DMS79 treated with DMSO at 0.1 percent for 48 hours (cell line): Measurements from ENCODE around the gene IFITM10.

Experiments used
- DNase-seq: peaks from one replicate; lab custom pipeline; 2025; lab: John Stamatoyannopoulos, UW

Gene IFITM10

GRCh38 chr11:1751531-1751921 lies 1.1 kb upstream of the IFITM10 start:
- DNase-seq = no peak

- no peak for DNase-seq
Observed at GRCh38 chr11:1750840-1751530, 590 bp upstream of the IFITM10 start.

DNA sequence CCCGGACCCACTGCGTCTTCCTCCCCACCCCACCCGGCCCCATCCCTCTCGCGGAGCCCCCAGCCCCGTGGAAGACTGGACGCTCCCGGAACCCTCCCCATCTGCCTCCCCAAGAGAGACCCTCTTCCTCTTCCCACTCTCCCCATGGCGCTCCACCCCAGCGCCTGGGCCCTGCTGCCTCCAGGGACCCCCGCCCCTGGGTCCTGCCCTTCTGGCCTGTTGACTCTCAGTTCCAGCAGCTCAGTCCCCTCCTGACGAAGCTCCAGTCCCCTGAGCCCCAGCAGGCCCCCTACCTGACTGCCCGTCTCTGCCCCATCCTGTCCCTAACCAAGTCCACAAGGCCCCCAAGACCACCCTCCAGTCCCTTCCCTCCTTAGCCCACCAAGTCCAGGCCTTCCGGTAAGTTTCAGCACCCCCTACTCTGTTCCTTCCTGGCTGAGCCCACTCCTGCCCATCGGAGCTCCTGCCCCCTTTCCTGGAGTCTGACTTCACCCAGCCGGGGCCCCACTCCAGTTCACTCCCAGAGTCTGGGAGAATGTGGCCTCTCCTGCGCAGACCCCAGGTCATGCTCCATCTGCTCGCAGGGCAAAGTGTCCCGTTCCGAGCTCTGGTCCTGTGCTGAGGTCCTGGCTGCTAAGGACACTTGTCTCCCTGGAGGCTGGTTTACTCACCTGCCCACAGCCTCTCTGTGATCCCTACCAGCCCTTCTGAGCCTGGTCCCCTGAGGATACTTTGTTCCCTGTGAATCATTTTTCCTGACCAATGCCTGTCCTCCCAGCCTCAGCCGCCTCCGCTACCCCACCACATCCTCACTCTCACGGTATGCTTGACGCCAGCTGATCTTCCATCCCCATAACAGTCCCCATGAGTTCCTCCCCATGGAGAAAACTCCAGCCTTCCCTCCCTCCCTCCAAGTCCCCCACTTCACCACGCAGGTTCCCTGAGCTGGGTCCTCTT lies 722 bp downstream of the IFITM10 start:
- DNase-seq = no peak

DNA sequence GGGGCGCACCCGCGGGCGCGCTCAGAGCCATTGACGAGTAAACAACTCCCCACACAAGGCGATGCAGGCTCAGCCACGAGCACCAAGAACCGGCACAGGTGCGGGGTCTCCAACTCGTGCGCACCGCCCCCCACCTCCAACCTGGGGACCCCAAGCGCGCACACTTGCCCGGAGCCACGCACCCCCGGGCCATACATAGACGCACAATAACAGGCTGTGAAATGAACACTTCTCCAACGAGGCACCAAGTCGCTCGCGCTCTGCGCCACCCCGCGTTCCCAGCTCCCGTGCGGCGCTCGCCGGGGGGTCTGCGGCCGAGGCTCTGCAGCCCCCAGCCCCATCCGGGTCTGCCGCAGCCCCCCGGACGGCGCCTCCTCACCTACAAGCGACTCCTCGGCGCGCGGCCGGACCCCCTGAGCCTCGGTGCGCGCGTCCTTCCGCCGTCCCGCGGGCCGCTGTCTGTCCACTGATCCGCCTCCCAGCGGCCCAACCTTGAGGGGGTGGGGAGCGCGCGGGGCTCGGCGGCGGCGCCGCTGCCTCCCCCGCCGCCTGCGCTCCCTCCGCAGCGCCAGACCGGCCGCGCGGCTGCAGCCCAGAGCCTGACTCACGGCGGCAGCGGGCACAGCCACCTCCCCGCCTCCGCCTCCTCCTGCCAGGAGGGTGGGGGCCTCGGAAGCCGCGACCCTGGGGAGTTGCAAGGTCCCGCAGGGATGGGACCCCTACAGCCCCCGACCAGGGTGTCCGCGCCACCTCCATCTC lies 1.6 kb downstream of the IFITM10 start:
- no peak for DNase-seq

DNA sequence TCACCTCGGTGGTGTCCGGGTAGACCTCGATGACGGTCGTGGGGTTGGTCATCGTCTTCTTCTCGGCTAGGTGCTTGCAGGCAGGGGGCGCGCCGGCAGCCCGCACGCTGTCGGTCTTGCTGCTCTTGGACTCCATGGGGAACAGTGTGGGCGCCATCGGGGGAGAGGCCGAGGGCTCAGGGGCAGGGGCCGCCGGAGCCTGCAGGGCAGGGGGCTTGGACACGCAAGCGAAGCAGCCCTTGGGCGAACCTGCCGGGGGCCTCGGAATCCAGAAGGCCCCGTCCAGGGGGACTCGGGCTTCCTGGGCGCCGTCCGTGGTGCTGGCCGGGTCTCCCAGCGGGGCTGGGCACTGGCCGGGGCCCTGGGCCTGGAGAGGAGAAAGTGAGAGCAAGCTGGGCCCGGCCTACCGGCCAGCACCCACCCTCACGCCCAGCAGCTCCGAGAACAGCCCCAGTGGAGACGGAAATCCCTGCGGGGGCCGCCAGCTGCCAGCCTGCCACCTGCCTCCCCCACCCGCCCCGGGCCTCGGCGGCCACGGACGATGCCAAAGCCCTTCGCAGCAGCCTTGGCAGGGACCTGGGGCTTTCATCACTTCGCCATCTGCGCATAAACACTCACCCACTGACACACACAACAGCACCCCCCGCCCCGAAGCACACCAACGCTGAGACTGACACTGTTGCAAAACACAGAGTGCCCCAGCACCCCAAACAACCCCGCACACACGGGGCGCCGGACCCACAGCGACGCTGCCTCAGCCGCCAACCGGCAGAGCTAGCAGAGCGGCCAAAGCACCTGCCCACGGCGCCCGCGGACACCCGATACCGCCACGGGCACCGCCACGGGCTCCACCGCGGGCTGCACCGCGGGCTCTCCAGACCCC lies 2.4 kb downstream of the IFITM10 start:
- DNase-seq = no peak

DNA sequence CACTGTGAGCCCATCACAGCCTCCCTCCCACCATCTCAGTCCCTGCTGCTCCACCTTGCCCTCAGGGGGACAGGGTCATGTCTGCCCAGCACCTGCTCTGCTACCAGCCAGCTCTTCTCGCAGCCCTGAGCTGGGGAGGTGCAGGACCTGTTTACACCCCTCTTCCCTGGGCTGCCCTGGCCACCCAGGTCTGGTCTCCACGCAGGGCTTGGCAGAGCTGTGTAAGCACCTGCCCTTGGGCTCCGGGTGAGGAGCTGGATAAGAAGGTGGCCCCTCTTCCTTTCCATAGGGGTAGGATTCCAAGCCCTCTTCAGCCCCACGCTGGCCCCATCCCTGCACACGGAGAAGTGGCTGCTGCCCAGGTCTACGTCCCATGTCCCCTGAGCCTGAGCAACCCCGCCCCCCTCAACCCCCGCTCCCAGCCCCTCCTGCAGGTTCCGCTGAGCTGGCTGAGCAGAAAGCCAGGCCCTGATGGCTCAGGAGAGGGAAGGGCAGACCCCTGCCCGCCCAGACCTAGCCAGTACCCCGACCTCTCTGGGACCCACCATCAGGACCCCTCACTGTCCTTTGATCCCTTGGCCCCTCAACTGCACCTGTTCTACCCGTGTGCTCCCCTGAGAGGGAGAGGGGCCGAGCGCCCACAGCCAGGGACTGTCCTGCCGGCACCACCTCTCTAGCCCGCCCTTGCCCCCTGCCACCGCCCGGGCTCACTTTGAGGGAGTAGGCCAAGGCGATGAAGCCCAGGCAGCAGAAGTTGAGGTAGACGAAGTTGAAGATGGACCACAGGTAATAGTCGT lies 3.2 kb downstream of the IFITM10 start:
- DNase-seq = no peak

DNA sequence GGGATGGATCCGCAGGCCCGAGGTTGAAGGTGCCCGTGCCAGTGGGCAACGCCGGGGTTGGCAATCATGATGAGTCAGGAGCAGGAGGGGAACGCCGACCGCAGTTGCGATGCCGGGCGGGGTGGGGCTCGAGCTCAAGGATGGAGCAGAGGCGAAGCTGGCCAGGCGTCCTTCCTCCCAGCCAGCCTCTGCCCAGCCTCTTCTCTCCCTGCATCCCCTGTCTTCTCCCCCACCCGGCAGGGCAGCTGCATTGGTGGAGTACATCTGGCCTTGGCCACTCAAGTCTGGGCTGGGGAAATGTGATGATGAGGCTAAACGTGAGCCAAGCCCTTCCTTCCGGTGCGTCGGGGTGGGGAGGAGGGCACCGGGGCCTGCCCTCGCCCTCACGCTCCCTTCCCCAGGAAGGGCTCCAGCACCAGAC lies 3.9 kb downstream of the IFITM10 start:
- peak; percentile 7 for DNase-seq

DNA sequence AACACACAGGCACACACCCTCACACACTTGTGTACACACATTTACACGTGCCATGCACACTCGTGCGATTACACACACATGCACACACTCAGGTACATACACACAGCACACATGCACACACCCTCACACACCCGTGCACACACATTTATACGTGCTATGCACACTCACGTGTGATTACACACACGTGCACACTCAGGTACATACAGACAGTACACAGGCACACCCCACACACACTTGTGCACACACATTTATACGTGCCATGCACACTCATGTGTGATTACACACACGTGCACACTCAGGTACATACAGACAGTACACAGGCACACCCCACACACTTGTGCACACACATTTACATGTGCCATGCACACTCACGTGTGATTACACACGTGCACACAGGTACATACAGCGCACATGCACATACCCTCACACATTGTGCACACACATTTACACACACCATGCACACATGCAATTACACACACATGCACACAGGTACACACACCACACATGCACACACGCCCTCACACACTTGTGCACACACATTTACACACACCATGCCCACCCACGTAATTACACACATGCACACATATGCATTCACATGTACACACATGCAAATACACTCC lies 4.6 kb downstream of the IFITM10 start:
- DNase-seq = no peak

GRCh38 chr11:1744891-1745700 lies 5.3 kb downstream of the IFITM10 start:
- DNase-seq = no peak

DNA sequence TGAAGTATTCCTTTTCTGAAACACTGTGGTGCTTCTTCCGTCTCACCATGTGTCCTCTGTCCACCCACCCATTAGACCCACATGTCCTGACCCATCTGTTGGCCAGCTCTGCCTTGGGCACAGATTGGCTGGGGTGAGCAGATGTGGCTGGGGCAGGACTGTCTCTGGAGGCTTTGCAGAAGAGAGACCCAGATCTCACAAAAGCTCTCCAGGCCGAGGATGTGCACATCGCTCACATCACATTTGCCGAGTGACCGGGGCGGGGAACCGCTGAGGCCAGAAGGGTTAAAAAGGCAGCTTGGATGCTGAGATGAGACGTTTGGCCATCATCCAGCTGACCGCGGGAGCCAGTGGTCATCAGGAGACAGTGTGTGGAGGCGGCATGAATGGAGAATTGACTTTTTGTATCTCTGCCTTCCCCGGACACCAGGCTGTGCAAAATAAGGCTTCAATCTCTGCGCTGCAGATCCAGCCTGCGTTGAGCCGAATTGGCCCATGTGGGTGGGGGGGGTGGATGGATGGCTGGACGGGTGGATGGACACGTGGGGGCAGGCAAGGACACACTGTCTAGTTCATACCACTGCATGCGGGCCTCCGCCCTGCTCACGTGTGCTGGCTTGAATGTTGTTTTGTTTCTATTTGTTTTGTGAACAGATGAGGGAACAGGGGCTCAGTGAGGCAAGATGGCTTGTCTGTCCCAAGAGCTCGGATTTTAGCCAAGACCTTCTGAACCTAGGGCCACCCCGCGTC lies 6.1 kb downstream of the IFITM10 start:
- DNase-seq = no peak

DNA sequence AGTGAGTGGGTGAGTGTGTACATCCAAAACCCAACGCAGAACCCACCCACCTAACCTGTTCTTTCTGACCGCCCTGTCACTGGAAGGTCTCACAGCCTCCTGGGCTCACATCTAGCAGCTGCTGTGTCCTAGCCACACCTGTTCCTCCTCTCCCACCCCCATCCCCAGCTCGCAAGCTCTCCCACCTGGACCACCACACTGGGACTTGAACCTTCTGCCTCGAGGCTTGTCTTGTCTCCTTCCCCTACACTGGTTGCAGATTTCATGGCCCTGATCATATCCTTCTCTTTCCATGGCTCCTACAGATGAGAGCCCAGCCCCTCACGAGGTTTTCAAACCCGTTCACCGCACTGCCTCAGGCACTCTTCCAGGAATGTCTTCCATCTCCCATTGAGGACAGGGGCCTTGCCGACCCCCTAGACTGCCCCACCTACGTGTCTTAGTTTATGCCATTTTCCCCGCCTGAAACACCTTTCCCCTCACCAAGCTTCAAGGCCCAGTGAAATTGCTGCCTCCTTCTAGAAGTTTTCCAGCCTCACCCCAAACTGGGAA lies 6.7 kb downstream of the IFITM10 start:
- DNase-seq = no peak

- DNase-seq = no peak
Observed at GRCh38 chr11:1742869-1743584, 7.4 kb downstream of the IFITM10 start.

DNA sequence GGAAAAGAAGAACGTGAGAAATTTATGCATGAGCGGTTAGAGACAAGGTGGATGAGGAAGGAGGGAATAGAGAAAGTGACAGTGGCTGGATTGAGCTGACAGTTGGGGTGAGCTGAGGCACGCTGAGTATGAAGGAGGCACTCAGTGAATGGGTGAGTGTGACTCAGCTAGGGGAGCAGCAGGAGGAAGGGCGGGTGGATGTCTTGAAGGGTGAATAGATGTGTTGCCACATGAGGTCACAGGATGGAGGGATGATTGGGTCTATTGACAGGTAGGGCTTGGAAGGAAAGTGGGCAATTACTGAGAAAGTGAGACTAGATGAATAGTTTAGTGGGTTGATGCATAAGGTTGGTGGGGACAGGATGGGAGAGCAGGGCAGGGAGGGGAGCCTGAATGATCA lies 8.0 kb downstream of the IFITM10 start:
- no peak for DNase-seq

DNA sequence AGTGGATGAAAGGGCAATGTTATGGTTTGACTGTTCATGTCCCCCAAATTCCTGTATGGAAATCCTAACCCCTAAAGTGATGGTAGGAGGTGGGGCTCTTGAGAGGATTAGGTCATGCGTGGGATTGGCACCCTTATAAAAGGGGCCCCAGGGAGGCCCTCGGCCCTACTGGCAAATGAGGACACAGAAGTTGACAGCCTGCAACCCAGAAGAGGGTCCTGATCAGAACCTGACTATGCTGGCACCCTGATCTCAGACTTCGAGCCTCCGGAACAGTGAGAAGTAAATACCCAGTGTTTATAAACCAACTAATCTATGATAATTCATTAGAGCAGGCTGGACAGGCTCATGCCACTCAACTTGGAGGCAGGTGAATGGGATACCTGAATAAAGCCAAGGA lies 8.7 kb downstream of the IFITM10 start:
- no peak for DNase-seq

DNA sequence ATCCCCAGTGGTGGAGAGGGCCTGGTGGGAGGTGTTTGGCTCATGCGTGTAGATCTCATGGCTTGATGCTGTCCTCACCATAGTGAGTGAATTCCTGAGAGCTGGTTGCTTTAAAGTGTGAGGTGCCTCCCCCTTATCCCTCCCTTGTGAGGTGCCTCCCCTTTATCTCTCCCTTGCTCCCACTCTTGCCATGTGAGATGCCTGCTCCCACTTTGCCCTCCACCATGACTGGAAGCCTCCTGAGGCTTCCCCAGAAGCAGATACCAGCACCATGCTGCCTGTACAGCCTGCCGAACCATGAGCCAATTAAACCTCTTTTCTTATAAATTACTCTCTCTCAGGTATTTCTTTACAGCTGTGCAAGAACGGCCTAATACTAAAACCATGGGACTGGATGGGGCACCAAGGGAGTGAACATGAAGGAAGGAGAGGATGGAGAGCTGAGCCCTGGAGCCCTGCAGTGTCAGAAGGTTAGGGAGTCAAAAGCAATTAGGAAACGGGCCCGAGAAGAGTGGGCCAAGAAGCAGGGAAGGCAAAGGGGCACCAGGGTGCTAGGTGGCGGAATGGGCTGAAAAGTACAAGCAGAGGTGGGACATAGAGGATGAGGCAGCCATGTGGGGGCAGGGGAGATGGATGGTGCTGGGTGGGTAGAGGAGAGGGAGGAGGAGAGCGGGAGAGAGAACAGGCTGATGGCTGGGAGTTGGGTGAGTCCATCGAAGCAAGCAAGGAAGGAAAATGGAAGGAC lies 9.4 kb downstream of the IFITM10 start:
- no peak for DNase-seq

DNA sequence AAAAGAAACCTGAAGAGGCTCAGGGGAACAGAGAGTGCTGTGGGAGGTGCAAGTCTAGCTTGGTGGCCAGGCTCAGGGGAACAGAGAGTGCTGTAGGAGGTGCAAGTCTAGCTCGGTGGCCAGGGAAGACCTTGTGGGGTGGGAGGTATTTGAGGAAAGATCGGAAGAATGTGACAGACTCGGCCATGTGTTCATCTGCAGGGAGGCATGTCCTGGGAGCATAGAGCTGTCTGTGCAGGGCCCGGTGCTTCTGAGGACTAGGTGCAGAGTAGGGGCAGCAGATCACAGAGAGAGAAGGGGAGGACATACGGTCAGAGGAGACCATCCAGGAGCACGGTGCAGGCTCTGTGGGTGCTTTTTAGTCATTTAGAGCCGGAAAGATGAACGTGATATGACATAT lies 10.8 kb downstream of the IFITM10 start:
- no peak for DNase-seq

DNA sequence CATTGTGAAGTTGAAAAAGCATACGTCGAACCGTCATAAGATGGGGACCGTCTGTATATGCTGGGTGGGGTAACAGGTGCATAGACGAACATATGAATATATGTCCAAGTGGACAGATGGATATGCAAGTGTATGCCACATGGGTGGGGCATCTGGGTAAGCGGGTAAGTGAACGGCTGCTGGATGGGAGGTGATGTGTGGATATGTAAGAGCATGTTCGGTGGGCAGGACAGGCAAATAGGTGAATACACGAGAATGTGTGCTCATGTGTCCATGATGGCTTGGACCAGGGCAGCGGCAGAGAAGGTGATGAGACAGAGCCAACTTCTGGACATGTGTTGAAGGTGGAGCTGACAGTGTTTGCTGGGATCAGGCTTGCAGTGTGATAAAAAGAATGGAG lies 12.0 kb downstream of the IFITM10 start:
- DNase-seq = no peak
